Vagina (tissue), 2 donors: ENCODE results near the gene MRPL52. TPM values are rescaled to one million over a fixed set of nuclear protein-coding genes. Genes with fewer than 3 reads are reported as not detected.
"Not testable (repeated sequence)": the region's sequence is repeated elsewhere in the genome, so short reads cannot be mapped to it uniquely, and the experiment has no call there.

Source experiments
- DNase-seq, 2 donors: peaks; one replicate each; pipeline ENCODE4 v3.0.0-alpha.2; 2017; ENCODE audit errors: extremely low spot score in 2 of 2
- H3K27ac ChIP-seq: fragments of 200-600 bp; sonication (generic); one replicate; pipeline ENCODE4 v1.5.1; 2019
- H3K27me3 ChIP-seq: fragments of 200-600 bp; sonication (generic); one replicate; pipeline ENCODE4 v1.5.1; 2019
- H3K36me3 ChIP-seq, 2 donors: fragments of 200-600 bp; sonication (generic); one replicate each; pipeline ENCODE4 v1.5.1; 2017 to 2019
- H3K4me1 ChIP-seq: fragments of 200-600 bp; sonication (generic); one replicate; pipeline ENCODE4 v1.5.1; 2019
- H3K4me3 ChIP-seq, 2 donors: fragments of 200-600 bp; sonication (generic); 1 replicate in 1 of 2; 2 replicates in 1 of 2; pipeline ENCODE4 v1.5.1; 2016 to 2019
- H3K9me3 ChIP-seq: fragments of 200-600 bp; sonication (generic); one replicate; pipeline ENCODE4 v1.5.1; 2019
- POLR2A ChIP-seq, 2 donors: fragments of 450-650 bp; IDR thresholded peaks; one replicate each; pipeline ENCODE4 v1.6.1; 2017; ENCODE audit warnings: antibody characterized with exemption in 2 of 2, mild to moderate bottlenecking in 2 of 2, moderate library complexity in 2 of 2
- POLR2AphosphoS5 ChIP-seq, 2 donors: sonication (generic); formaldehyde crosslinking; IDR thresholded peaks; one replicate each; pipeline ENCODE4 v1.9.0; 2017; ENCODE audit warnings: antibody characterized with exemption in 2 of 2, mild to moderate bottlenecking in 2 of 2, low read depth in 1 of 2; ENCODE audit not compliant: insufficient read depth in 1 of 2
- intact Hi-C: fragments of 100-400 bp; cut with DNase I; formaldehyde crosslinking; loops from one replicate; pipeline ENCODE4 v1.15.1; 2023
- total RNA-seq: library from RNA; depleted of rRNA; stranded (reverse); fragments of >200 nt; gene quantifications from one replicate; pipeline ENCODE4 v1.2.3, GENCODE V29; 2016
- TF ChIP-seq, protein P1 (sequence below), 3 experiments: fragments of 450-650 bp in 2 of 3; fragments of 200-600 bp in 1 of 3; sonication (generic) in 1 of 3; IDR thresholded peaks; one replicate each; pipeline ENCODE4 v1.5.1; 2017 to 2019; ENCODE audit warnings: antibody characterized with exemption in 3 of 3, mild to moderate bottlenecking in 2 of 3, moderate library complexity in 2 of 3

Gene MRPL52
- total RNA-seq, 1 donor from 2014 or later, result 68.0 TPM

DNA sequence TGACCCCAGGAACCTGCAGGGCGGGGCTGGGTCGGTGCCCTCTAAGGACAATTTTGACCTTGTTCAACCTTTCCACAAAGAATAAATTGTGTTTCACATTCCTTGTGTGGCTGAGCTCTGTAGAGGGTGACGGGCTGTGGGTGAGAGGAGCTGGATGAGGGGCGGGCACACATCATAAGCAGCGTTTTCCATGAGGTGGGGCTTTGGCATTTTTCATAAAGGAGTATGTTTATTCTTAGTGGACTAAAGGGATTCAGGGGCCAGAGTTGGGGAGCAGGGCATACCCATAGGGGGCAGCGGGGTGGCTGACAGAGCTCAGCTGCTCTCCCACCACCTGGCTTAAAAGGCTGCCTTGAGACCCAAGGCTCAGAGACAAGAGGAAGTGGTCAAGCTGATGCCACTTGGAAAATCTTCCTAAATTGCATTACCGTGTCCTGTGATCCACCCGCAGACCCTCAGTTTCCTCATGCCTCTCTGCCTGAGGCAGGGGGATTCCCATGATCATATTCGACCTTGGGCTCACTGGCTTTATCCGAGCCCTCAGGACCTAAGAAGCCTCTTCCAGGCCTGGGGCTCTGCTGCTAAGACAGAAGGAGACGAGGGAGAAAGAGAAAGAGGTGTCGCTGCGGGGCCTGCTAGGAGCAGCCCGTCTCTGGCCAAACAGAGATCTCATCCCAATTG lies 18.1 kb downstream of the MRPL52 start:
- no peak for DNase-seq
- Histone ChIP-seq H3K27me3 (no peaks in the 10 kb centered on the region), H3K4me1 (peaks cover 99% of the 10 kb centered on the region), H3K27ac (peak overlapping the region; percentile 96), H3K4me3 (peak overlapping the region; percentile 6 to 10), H3K36me3 (peaks cover 6 to 43% of the 10 kb centered on the region in 2 donors), H3K9me3 (no peaks in the 10 kb centered on the region)
- intact Hi-C loops, result loop anchor here (1.0 kb wide), 1 partner anchor 10 kb away; no protein-coding TSS in a partner anchor
- TF ChIP-seq POLR2AphosphoS5 (IDR thresholded peaks at IDR 0.05; ENCODE audit: insufficient read depth in 1 of 2, low read depth in 1 of 2) (no peak), POLR2A (IDR thresholded peaks at IDR 0.05) (no peak)
- TF ChIP-seq, protein P1, sequence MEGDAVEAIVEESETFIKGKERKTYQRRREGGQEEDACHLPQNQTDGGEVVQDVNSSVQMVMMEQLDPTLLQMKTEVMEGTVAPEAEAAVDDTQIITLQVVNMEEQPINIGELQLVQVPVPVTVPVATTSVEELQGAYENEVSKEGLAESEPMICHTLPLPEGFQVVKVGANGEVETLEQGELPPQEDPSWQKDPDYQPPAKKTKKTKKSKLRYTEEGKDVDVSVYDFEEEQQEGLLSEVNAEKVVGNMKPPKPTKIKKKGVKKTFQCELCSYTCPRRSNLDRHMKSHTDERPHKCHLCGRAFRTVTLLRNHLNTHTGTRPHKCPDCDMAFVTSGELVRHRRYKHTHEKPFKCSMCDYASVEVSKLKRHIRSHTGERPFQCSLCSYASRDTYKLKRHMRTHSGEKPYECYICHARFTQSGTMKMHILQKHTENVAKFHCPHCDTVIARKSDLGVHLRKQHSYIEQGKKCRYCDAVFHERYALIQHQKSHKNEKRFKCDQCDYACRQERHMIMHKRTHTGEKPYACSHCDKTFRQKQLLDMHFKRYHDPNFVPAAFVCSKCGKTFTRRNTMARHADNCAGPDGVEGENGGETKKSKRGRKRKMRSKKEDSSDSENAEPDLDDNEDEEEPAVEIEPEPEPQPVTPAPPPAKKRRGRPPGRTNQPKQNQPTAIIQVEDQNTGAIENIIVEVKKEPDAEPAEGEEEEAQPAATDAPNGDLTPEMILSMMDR (IDR thresholded peaks at IDR 0.05), result no peak

DNA sequence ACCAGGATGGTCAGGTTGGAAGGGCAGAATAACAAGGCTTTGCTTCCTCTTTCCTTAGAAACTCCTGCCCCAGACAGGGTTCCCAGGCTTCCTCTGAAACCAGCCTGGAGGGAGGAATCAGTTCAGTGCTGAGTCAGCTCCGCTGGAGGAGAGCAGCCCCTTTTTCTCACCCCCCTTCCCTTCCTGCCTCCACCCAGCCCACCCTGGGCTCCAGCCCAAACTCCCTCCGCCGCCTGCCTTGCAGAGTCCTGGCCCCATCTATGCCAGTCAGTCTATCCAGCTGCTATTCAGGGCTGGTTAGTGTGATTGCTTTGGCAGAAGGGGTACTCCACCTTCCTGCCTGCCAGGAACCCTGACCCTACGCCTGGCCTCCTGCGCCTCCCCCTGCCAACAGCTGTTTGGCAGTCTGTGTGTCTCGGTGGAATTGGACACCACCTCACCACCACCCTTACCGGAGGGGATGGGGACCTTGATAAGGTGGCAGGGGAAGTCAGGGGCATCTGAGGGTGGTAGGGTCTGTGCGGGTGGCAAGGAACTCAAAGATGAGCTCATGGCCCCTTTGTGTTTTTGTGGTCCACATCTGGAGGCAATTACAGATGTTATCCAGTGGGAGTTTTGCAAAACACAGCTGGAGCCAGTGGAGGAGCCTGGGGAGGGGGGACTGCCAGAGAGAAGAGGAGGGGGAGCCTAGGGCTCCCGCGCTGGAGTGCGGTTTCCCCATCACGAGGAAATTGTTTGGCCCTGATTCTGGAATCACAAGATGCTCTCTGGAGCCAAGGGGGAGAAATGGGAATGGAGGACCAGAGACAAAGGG lies 18.9 kb downstream of the MRPL52 start:
- intact Hi-C loops, result loop anchor here (1.0 kb wide), 1 partner anchor 11 kb away; no protein-coding TSS in a partner anchor
- Histone ChIP-seq H3K4me1 (peaks cover 98% of the 10 kb centered on the region), H3K9me3 (no peaks in the 10 kb centered on the region), H3K4me3 (peak overlapping the region; percentile 10 to 26), H3K36me3 (peaks cover 6 to 36% of the 10 kb centered on the region in 2 donors), H3K27ac (peak overlapping the region; percentile 96), H3K27me3 (no peaks in the 10 kb centered on the region)
- DNase-seq, result peak in 1 of 2 donors; percentile 97
- TF ChIP-seq POLR2A (IDR thresholded peaks at IDR 0.05) (no peak), POLR2AphosphoS5 (IDR thresholded peaks at IDR 0.05; ENCODE audit: insufficient read depth in 1 of 2, low read depth in 1 of 2) (peak in 1 of 2 donors; percentile 84)

DNA sequence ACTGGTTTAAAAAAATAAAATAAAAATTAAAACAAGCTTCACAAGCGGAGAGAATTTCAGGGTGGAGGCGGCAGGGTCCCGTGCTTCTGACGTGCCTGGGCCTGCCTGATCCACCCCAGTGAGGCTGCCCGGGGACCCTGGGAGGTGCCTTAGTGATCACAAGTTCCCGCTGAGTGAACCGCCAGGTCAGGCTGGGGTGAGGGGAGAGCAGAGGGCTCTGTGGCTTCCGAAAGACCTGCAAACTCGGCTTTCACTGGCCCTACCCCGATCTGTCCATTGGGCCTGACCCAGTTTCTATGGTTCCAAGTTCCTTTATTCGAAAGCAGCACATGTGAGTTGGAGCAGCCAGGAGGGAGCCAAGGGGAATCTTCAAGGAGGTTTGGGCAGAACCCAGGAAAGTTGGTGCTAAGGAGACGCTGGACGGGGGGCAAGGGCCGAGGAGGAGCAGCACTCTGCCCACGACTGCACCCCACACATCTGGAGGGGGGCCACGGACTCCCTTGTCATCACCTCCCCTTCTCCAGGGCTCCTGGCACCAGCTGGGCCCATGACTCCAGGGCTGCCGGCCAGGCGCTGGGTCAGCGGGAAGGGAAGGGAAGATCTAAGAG lies 19.6 kb downstream of the MRPL52 start:
- H3K4me3 ChIP-seq, result peak overlapping the region; percentile 10 to 26
- no peaks in the 10 kb centered on the region for H3K9me3 ChIP-seq
- peaks cover 91% of the 10 kb centered on the region for H3K4me1 ChIP-seq
- H3K36me3 ChIP-seq, result peaks cover 6 to 28% of the 10 kb centered on the region in 2 donors
- H3K27ac ChIP-seq, result peak overlapping the region; percentile 96
- TF ChIP-seq POLR2AphosphoS5 (IDR thresholded peaks at IDR 0.05; ENCODE audit: insufficient read depth in 1 of 2, low read depth in 1 of 2), result peak; percentile 66 to 67
- TF ChIP-seq POLR2A (IDR thresholded peaks at IDR 0.05), result no peak
- DNase-seq, result no peak
- intact Hi-C loops, result no loop called here
- H3K27me3 ChIP-seq, result no peaks in the 10 kb centered on the region

DNA sequence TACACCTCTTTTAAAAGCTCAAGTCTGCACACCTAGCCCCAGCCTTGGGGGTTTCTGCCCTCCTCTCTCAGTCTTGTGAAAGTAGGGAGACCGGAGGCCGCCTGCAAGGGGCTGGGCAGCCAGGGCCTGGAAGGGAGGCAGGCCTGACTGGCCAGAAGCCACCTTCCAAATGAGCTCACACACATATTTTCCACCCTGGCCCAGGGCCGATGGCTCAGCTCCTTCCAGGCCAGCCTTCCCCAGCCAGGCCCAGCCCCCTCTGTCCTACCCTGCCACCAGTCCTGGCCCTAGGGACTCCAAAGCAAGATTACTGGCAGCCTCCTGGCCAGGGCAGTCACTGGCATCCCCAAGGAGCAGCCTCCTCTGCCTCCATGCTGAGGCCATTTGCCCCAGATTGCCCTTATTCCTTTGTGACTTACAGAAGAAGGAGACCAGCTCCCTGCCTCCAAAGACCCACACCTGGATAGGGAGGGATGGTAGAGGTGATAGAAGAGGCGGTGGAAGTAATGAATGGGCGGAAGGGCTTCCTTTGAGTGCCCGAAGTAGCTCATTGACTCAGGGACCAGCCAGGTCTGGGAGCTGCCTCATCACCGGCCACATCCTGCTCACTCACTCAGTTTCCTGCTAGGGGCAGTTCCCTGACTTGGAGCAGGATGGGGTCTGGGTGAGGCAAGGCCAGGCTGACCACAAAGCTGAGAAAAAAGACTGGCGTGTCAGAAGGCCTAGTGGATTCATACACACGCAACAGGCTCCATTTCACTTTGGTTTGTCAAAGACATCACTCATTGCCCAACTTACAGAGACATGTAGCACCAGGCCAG lies 21.5 kb downstream of the MRPL52 start:
- intact Hi-C loops, result loop anchor here (10.0 kb wide), 1 partner anchor 296 kb away; no protein-coding TSS in a partner anchor
- peaks cover 72% of the 10 kb centered on the region for H3K4me1 ChIP-seq

DNA sequence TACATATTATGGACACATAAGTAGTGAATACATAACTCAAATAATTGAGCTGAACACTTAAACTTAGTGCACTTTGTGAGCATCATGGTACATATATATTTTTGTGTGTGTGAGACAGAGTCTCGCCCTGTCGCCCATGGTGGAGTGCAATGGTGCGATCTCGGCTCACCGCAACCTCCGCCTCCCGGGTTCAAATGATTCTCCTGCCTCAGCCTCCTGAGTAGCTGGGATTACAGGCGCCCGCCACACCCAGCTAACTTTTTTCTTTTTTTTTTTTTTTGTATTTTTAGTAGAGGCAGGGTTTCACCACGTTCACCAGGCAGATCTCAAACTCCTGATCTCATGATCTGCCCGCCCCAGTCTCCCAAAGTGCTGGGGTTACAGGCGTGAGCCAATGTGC lies 22.5 kb downstream of the MRPL52 start:
- DNase-seq, H3K36me3 ChIP-seq, H3K27me3 ChIP-seq, H3K4me3 ChIP-seq, H3K9me3 ChIP-seq: not testable (repeated sequence)
- H3K27ac ChIP-seq, result peak overlapping the region; percentile 96
- peaks cover 62% of the 10 kb centered on the region for H3K4me1 ChIP-seq
- intact Hi-C loops, result loop anchor here (10.0 kb wide), 1 partner anchor 297 kb away; no protein-coding TSS in a partner anchor

More for the DNA sequence above, 21.5 kb downstream of the MRPL52 start:
- Histone ChIP-seq H3K27ac (peak overlapping the region; percentile 96), H3K9me3 (no peaks in the 10 kb centered on the region), H3K4me3 (no peak overlapping the region), H3K36me3 (peaks cover 0 to 10% of the 10 kb centered on the region in 2 donors), H3K27me3 (no peaks in the 10 kb centered on the region)
- no peak for DNase-seq
- peak in 1 of 2 donors; percentile 10 for TF ChIP-seq POLR2A (IDR thresholded peaks at IDR 0.05)
- peak; percentile 82 to 84 for TF ChIP-seq POLR2AphosphoS5 (IDR thresholded peaks at IDR 0.05; ENCODE audit: insufficient read depth in 1 of 2, low read depth in 1 of 2)
- TF ChIP-seq, protein P1 (IDR thresholded peaks at IDR 0.05), result peak in 1 of 3 experiments; percentile 11
